ENCODE data around the gene GPR171.

The GPR171 gene

DNA sequence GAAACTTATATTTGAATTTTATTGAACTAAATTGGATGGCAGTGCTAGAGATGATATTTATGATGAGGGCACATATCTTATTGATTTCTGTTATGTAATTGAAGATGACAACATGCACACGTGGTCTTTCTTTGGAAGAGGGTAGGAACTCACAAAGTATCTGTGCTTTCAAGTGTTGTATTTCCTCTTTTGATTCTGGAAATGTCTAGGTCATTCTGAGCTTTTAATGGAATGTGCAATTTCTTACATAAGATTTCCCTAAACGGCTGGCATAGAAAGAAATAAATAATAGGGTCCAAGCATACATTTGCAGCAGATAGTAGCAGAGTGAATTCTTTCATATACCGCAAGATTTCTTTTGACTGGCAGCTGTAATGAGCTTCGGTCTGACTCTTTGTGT, 10.1 kb upstream of the GPR171 start:
- H3K9me3 ChIP-seq (ENCODE audit: control insufficient read depth in 2 of 2, low read length in 2 of 2) = no peaks in the 10 kb centered on the region
- no peak overlapping the region for H3K27ac ChIP-seq (ENCODE audit: low read length)
- no peaks in the 10 kb centered on the region for H3K36me3 ChIP-seq (ENCODE audit: control insufficient read depth in 2 of 2, insufficient read depth in 2 of 2, low read length in 2 of 2)
- no peaks in the 10 kb centered on the region for H3K27me3 ChIP-seq (ENCODE audit: control insufficient read depth in 1 of 2, insufficient read depth in 2 of 2, low read length in 2 of 2)
- H3K9ac ChIP-seq (ENCODE audit: low read length in 2 of 2) = no peak overlapping the region
- no peak overlapping the region for H3K4me3 ChIP-seq (ENCODE audit: low read length in 2 of 2)
- peaks cover 4% of the 10 kb centered on the region for H3K4me1 ChIP-seq (ENCODE audit: control insufficient read depth, insufficient read depth, low read length)

DNA sequence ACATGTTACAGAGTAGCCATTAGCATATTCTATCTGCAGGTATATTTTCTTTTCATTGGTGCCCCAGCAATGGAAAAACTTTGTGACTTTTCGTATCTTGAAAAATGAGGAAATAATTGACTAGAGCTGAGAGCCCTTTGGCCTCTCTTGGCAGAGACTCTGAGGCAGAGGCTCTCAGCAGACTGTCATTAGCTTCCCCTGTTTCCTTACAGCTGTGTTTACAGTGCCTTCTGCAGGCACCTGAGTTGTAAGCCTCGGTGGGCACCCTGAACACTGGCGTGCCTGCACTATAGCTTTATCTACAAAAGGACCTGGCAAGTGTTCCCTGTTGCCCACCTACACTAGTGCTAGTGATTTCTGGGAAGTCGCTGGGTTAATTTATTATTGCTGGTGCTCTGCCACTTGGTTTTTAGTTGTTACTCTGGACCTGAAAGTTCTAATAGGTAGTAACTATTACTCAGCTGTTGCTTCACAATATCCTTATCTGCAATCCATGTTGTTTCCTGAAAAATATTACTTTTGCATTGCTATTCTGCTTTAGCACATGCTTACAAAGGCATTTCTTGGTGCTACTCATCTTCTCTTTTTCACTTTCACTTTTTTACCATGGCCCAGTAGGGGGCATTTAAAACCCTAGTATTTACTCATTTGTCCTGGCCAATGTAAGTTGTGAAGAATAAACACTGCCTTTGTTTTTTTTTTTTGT, 7.8 kb upstream of the GPR171 start:
- no peaks in the 10 kb centered on the region for H3K27me3 ChIP-seq (ENCODE audit: control insufficient read depth in 1 of 2, insufficient read depth in 2 of 2, low read length in 2 of 2)
- H3K27ac ChIP-seq (ENCODE audit: low read length) = no peak overlapping the region
- H3K9ac ChIP-seq (ENCODE audit: low read length in 2 of 2) = no peak overlapping the region
- H3K4me1 ChIP-seq (ENCODE audit: control insufficient read depth, insufficient read depth, low read length) = no peaks in the 10 kb centered on the region
- no peaks in the 10 kb centered on the region for H3K9me3 ChIP-seq (ENCODE audit: control insufficient read depth in 2 of 2, low read length in 2 of 2)
- H3K4me3 ChIP-seq (ENCODE audit: low read length in 2 of 2) = no peak overlapping the region
- no peaks in the 10 kb centered on the region for H3K36me3 ChIP-seq (ENCODE audit: control insufficient read depth in 2 of 2, insufficient read depth in 2 of 2, low read length in 2 of 2)

DNA sequence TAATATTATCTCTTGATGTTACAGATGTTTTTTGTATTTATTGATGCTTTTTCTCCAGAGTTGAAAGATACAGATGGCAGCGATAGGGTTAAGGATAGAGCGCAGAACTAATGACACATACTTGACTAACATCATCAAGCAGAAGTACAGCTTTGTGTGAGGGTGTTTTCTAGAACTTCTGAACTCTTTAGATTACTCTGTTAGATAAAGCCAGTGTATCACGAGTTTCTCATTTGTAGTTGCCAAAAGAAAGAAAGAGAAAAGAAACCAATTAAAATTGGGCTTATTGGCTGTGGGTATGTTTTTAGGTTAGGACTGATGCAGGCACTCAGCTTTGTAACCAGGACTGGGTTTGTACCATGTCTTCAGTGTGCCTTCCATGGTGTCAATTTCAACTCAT, 6.6 kb upstream of the GPR171 start:
- Histone ChIP-seq H3K36me3 (ENCODE audit: control insufficient read depth in 2 of 2, insufficient read depth in 2 of 2, low read length in 2 of 2) (no peaks in the 10 kb centered on the region), H3K9ac (ENCODE audit: low read length in 2 of 2) (no peak overlapping the region), H3K27ac (ENCODE audit: low read length) (no peak overlapping the region), H3K4me1 (ENCODE audit: control insufficient read depth, insufficient read depth, low read length) (no peaks in the 10 kb centered on the region), H3K4me3 (ENCODE audit: low read length in 2 of 2) (no peak overlapping the region), H3K27me3 (ENCODE audit: control insufficient read depth in 1 of 2, insufficient read depth in 2 of 2, low read length in 2 of 2) (no peaks in the 10 kb centered on the region), H3K9me3 (ENCODE audit: control insufficient read depth in 2 of 2, low read length in 2 of 2) (no peaks in the 10 kb centered on the region)

DNA sequence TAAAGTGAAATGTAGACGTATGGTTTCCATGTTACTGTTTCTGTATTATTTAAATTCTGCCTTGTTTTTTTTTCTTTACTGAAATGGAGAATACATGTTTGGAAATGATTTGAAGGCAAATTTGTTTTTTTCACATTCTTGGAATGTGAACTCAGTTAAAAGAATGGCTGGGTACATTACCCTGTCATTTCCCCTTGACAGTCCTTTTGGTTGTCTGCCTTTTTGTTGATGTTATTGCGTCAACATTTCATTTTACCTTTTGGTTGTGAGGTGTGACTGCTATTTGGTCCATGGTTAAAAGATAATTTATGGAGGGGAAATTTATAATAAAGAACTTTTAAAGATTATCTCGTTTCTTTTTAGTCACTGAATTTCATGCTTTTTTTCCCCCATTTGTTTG, 3.2 kb upstream of the GPR171 start:
- H3K9ac ChIP-seq (ENCODE audit: low read length in 2 of 2) = no peak overlapping the region
- H3K27ac ChIP-seq (ENCODE audit: low read length) = no peak overlapping the region
- H3K4me3 ChIP-seq (ENCODE audit: low read length in 2 of 2) = no peak overlapping the region
- H3K9me3 ChIP-seq (ENCODE audit: control insufficient read depth in 2 of 2, low read length in 2 of 2) = no peaks in the 10 kb centered on the region
- no peaks in the 10 kb centered on the region for H3K4me1 ChIP-seq (ENCODE audit: control insufficient read depth, insufficient read depth, low read length)
- H3K27me3 ChIP-seq (ENCODE audit: control insufficient read depth in 1 of 2, insufficient read depth in 2 of 2, low read length in 2 of 2) = no peaks in the 10 kb centered on the region
- H3K36me3 ChIP-seq (ENCODE audit: control insufficient read depth in 2 of 2, insufficient read depth in 2 of 2, low read length in 2 of 2) = no peaks in the 10 kb centered on the region

DNA sequence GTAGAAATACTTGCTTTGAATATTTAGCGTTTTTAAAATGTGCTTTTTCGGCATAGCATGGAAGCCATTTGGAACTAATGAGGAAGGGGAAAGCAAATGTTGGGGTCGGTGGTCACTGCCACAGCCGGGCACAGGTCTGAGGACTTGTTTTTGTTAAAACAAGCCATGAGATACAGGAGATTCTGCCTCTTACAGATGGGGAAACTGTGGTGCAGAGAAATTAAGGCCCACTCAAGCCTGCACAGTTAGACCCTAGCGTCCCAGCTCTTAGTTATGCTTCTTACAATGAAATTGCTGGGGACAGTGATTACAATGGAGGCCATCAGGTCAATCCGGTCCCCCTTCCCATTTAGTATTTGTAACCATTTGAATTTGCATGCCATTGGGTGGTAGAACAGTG, 2.5 kb upstream of the GPR171 start:
- no peaks in the 10 kb centered on the region for H3K9me3 ChIP-seq (ENCODE audit: control insufficient read depth in 2 of 2, low read length in 2 of 2)
- H3K27ac ChIP-seq (ENCODE audit: low read length) = no peak overlapping the region
- no peaks in the 10 kb centered on the region for H3K27me3 ChIP-seq (ENCODE audit: control insufficient read depth in 1 of 2, insufficient read depth in 2 of 2, low read length in 2 of 2)
- H3K9ac ChIP-seq (ENCODE audit: low read length in 2 of 2) = no peak overlapping the region
- no peaks in the 10 kb centered on the region for H3K36me3 ChIP-seq (ENCODE audit: control insufficient read depth in 2 of 2, insufficient read depth in 2 of 2, low read length in 2 of 2)
- no peak overlapping the region for H3K4me3 ChIP-seq (ENCODE audit: low read length in 2 of 2)
- no peaks in the 10 kb centered on the region for H3K4me1 ChIP-seq (ENCODE audit: control insufficient read depth, insufficient read depth, low read length)

DNA sequence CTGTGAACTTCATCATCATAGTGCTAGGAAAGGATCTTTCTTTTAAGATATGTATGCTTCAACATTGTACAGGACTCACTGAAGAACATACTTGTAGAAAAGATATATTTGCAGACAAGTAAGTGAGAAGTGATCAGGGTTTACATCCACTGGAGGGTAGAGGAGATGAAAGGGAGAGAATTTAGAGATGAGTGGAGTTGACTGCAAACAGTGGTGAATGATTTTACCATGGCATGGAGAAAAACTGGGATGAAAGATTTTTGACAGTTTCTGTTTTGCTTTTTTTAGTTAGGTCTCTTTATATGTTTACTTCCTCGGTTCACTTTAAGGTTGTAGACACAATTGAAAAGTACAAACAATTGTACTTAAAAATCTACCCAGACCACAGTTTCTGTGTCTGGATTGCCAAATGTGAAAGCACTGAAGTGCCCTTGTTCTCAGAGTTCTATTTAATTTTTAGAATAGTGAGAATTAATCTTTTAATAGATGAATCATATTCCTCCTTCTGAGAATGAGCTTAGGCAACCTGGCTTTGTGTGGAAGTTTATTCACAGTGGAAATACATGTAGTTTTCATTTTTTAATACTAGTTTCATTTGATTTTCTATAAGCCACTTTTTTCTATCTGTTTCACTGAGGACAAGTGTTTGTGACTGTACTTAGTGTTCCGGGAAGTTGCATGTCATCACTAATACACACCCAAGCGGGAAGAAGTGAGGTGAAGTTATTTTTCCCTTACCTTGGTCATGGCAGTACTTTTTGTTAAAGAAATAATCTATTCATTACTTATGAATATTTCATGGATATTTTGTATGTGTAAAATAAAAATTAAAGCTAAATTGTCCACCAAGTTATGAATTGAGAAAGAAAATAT, 1.8 kb upstream of the GPR171 start:
- H3K27me3 ChIP-seq (ENCODE audit: control insufficient read depth in 1 of 2, insufficient read depth in 2 of 2, low read length in 2 of 2) = no peaks in the 10 kb centered on the region

DNA sequence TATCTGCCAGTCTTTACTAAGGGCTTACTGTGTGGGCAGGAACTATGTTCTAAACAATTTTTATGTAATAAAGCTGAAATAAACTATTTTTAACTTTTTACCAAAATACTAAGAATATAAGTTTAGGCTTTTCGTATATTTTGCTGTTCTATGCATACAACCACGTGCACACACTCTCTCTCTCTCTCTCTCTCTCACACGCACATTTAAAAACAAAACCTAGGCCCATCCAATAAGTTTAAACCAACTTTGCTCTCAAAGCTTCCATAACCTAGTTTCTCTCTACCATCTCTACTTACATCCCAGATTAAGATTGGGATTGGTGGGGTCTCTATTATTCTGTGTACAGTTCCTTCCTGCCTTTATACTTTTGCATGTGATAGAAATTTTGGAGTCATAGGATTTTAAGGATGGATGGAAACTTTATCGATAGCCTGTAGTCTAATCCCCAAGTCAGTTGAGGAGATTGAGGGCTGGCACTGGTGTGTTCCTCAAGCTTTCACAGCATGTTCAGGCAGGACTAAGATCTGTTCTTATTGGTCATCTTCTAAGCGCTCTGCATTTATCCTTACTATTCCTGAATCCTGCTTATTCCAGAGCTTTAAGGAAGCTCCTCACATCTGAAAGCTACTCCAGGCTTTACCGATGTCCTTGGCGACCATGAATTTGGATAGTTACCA, 1.8 kb downstream of the GPR171 start:
- H3K9ac ChIP-seq (ENCODE audit: low read length in 2 of 2) = no peak overlapping the region
- no peaks in the 10 kb centered on the region for H3K36me3 ChIP-seq (ENCODE audit: control insufficient read depth in 2 of 2, insufficient read depth in 2 of 2, low read length in 2 of 2)
- no peak overlapping the region for H3K4me3 ChIP-seq (ENCODE audit: low read length in 2 of 2)
- H3K4me1 ChIP-seq (ENCODE audit: control insufficient read depth, insufficient read depth, low read length) = no peaks in the 10 kb centered on the region
- no peaks in the 10 kb centered on the region for H3K27me3 ChIP-seq (ENCODE audit: control insufficient read depth in 1 of 2, insufficient read depth in 2 of 2, low read length in 2 of 2)
- no peak overlapping the region for H3K27ac ChIP-seq (ENCODE audit: low read length)
- H3K9me3 ChIP-seq (ENCODE audit: control insufficient read depth in 2 of 2, low read length in 2 of 2) = no peaks in the 10 kb centered on the region

More for the DNA sequence above, 1.8 kb upstream of the GPR171 start:
- Histone ChIP-seq H3K27ac (ENCODE audit: low read length) (no peak overlapping the region), H3K9me3 (ENCODE audit: control insufficient read depth in 2 of 2, low read length in 2 of 2) (no peaks in the 10 kb centered on the region), H3K9ac (ENCODE audit: low read length in 2 of 2) (no peak overlapping the region), H3K4me1 (ENCODE audit: control insufficient read depth, insufficient read depth, low read length) (no peaks in the 10 kb centered on the region), H3K36me3 (ENCODE audit: control insufficient read depth in 2 of 2, insufficient read depth in 2 of 2, low read length in 2 of 2) (no peaks in the 10 kb centered on the region), H3K4me3 (ENCODE audit: low read length in 2 of 2) (no peak overlapping the region)

DNA sequence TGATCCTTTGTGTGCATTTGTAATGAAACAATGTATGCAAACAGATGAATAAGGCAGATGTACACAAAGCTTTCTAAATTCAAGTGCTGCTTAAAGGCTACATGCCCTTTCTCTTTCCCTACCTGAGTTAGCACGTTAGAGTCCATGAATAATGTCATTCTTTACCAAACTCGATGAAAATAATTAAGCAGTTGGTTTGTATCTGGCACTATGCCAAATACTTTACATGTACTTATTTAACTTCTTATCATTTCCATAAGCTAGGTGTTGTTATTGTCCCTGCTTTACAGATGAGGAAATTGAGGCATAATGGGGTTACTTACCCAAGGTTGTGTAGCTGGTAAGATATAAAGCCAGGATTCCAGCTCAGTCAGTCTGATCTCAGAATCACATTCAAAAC, 2.4 kb downstream of the GPR171 start:
- no peaks in the 10 kb centered on the region for H3K9me3 ChIP-seq (ENCODE audit: control insufficient read depth in 2 of 2, low read length in 2 of 2)
- no peak overlapping the region for H3K27ac ChIP-seq (ENCODE audit: low read length)
- no peak overlapping the region for H3K9ac ChIP-seq (ENCODE audit: low read length in 2 of 2)
- no peaks in the 10 kb centered on the region for H3K4me1 ChIP-seq (ENCODE audit: control insufficient read depth, insufficient read depth, low read length)
- no peaks in the 10 kb centered on the region for H3K27me3 ChIP-seq (ENCODE audit: control insufficient read depth in 1 of 2, insufficient read depth in 2 of 2, low read length in 2 of 2)
- no peaks in the 10 kb centered on the region for H3K36me3 ChIP-seq (ENCODE audit: control insufficient read depth in 2 of 2, insufficient read depth in 2 of 2, low read length in 2 of 2)
- no peak overlapping the region for H3K4me3 ChIP-seq (ENCODE audit: low read length in 2 of 2)

DNA sequence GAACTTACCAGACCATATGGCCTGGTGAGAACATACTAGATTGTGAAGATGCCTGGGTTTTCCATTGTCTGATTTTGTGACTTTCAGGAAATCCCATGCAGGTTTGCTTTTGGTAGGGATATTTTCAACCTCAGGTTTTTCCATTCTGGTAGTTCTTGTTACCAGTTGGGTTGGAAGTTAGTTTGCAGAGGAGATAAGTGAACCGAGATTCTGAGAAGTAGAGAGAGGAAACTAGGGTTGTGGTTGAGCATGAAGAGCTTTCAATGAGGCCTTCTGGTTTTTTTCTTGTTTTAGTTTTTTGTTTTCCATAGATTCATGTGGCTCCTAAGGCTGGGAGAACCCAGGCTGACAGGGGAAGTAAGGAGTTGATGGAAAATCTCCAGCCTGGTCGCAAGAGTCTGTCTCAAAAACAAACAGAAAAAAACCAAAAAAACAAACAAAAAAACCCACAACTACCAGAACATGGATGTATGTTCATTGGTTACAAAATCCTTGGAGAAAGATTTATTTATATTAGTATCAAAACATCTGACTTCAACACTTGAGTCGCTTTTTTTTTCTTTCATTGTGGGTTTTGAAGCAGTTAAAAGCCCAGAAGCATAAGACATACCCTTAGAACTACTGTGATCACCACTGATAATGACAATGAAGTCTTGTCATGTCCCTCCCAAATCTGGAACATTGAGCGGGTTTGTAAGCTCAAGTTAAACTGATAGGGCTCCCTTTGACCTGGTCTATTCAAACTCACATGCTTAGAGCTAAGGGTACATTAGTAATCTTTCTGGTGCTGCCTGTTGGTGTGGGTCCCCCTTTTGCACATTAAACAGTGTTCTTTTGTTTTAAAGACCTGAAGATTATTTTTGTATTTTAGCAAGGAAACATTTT, 3.2 kb downstream of the GPR171 start:
- no peak overlapping the region for H3K9ac ChIP-seq (ENCODE audit: low read length in 2 of 2)
- no peak overlapping the region for H3K4me3 ChIP-seq (ENCODE audit: low read length in 2 of 2)
- H3K36me3 ChIP-seq (ENCODE audit: control insufficient read depth in 2 of 2, insufficient read depth in 2 of 2, low read length in 2 of 2) = no peaks in the 10 kb centered on the region
- H3K27ac ChIP-seq (ENCODE audit: low read length) = no peak overlapping the region
- no peaks in the 10 kb centered on the region for H3K4me1 ChIP-seq (ENCODE audit: control insufficient read depth, insufficient read depth, low read length)
- H3K27me3 ChIP-seq (ENCODE audit: control insufficient read depth in 1 of 2, insufficient read depth in 2 of 2, low read length in 2 of 2) = no peaks in the 10 kb centered on the region
- no peaks in the 10 kb centered on the region for H3K9me3 ChIP-seq (ENCODE audit: control insufficient read depth in 2 of 2, low read length in 2 of 2)

DNA sequence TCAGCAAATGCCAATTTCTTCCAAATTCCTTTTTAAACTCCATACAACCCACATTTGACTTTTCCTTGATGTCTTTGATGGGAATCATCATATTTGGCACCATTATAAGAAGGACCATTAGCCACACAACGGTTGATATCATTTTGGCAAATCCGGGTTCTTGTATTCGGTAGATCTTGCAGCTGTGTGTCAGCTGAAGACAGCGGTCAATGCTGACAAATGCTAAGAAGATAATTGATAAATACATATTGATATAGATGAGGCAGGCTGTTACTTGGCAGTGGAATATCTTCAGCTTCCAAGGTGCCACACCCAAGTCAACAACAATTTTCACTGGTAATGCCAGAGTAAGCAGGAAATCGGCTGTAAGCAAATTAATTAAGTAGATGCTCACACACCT, 4.2 kb downstream of the GPR171 start:
- Histone ChIP-seq H3K27me3 (ENCODE audit: control insufficient read depth in 1 of 2, insufficient read depth in 2 of 2, low read length in 2 of 2) (no peaks in the 10 kb centered on the region), H3K4me1 (ENCODE audit: control insufficient read depth, insufficient read depth, low read length) (no peaks in the 10 kb centered on the region), H3K4me3 (ENCODE audit: low read length in 2 of 2) (no peak overlapping the region), H3K9ac (ENCODE audit: low read length in 2 of 2) (no peak overlapping the region), H3K27ac (ENCODE audit: low read length) (no peak overlapping the region), H3K9me3 (ENCODE audit: control insufficient read depth in 2 of 2, low read length in 2 of 2) (no peaks in the 10 kb centered on the region), H3K36me3 (ENCODE audit: control insufficient read depth in 2 of 2, insufficient read depth in 2 of 2, low read length in 2 of 2) (no peaks in the 10 kb centered on the region)

Data from stomach smooth muscle (tissue), 2 donors.